Natural killer cell (primary cell): ENCODE results near the gene AOX1. TPM values are rescaled to one million over a fixed set of nuclear protein-coding genes. Genes with fewer than 3 reads are reported as not detected.

ENCODE experiments used
- ATAC-seq, 3 donors: fragments of 150-1000 bp in 2 of 3; fragments of 200-7000 bp in 1 of 3; cut with Tn5 transposase; 1 replicate in 1 of 3; 2 replicates in 2 of 3; pipeline ENCODE4 v1.10.0; 2021; ENCODE audit warnings: mild to moderate bottlenecking in 2 of 3, moderate library complexity in 2 of 3
- DNase-seq, 2 donors: peaks; one replicate each; pipeline versions ENCODE4 v3.0.0 to v3.0.0-alpha.2; 2013 to 2021; ENCODE audit warnings: mixed read lengths in 1 of 2
- H3K27ac ChIP-seq: one replicate; pipeline ENCODE4 v1.5.1; 2013; ENCODE audit warnings: mild to moderate bottlenecking, low read length
- H3K27me3 ChIP-seq: one replicate; pipeline ENCODE4 v1.6.1; 2013; ENCODE audit warnings: low read length; ENCODE audit not compliant: control insufficient read depth, insufficient read depth
- H3K36me3 ChIP-seq: one replicate; pipeline ENCODE4 v1.6.1; 2013; ENCODE audit warnings: low read length; ENCODE audit not compliant: control insufficient read depth, insufficient read depth
- H3K4me1 ChIP-seq: one replicate; pipeline ENCODE4 v1.6.1; 2013; ENCODE audit warnings: low read length; ENCODE audit not compliant: control insufficient read depth, insufficient read depth
- H3K4me3 ChIP-seq: one replicate; pipeline ENCODE4 v1.5.1; 2013; ENCODE audit warnings: low read length
- H3K9me3 ChIP-seq: one replicate; pipeline ENCODE4 v1.6.1; 2013; ENCODE audit warnings: low read length; ENCODE audit not compliant: control insufficient read depth, insufficient read depth
- H3K27ac Mint-ChIP-seq, 2 donors: one replicate each; pipeline ENCODE4 v1.8.0; 2022; ENCODE audit warnings: mild to moderate bottlenecking in 2 of 2, mixed read lengths in 2 of 2, moderate library complexity in 1 of 2
- H3K27me3 Mint-ChIP-seq, 2 donors: one replicate each; pipeline ENCODE4 v1.8.0; 2022; ENCODE audit warnings: low read depth in 2 of 2, mixed read lengths in 2 of 2
- H3K36me3 Mint-ChIP-seq: one replicate; pipeline ENCODE4 v1.8.0; 2022; ENCODE audit warnings: mixed read lengths
- H3K4me1 Mint-ChIP-seq, 2 donors: one replicate each; pipeline ENCODE4 v1.8.0; 2022; ENCODE audit warnings: mixed read lengths in 2 of 2
- H3K4me3 Mint-ChIP-seq: one replicate; pipeline ENCODE4 v1.8.0; 2022; ENCODE audit warnings: mild to moderate bottlenecking, moderate library complexity, mixed read lengths
- H3K9me3 Mint-ChIP-seq, 2 donors: one replicate each; pipeline ENCODE4 v1.8.0; 2022; ENCODE audit warnings: mixed read lengths in 2 of 2
- CTCF ChIP-seq: fragments of 200-600 bp; IDR thresholded peaks from one replicate; pipeline ENCODE4 v1.8.0; 2022; ENCODE audit warnings: antibody characterized with exemption
- WGBS: methylation state at CpG from one replicate; pipeline ENCODE4 v1.1.7; 2013; ENCODE audit warnings: missing lambda C conversion rate; ENCODE audit not compliant: insufficient coverage; 5-methylcytosine and 5-hydroxymethylcytosine counted together
- intact Hi-C: fragments of 100-400 bp; cut with micrococcal nuclease; formaldehyde crosslinking; loops from one replicate; pipeline ENCODE4 v1.14.2; 2022
- total RNA-seq, 4 donors: library from RNA; stranded (reverse); fragments of 120-200 nt in 1 of 4; gene quantifications; one replicate each; pipeline versions ENCODE4 v1.2.3 to v1.2.4, GENCODE V29; 2013 to 2022

AOX1 gene
- total RNA-seq, 3 donors from 2014 or later (not counting 1 experiment from before 2014, with no cell fraction given) = not detected

GRCh38 chr2:200716386-200716785, 130.6 kb downstream of the AOX1 start:
- no peaks in the 10 kb centered on the region for H3K9me3 ChIP-seq
- ATAC-seq (no peak), DNase-seq (no peak)
- H3K27ac ChIP-seq = no peak overlapping the region
- no peaks in the 10 kb centered on the region for H3K27me3 ChIP-seq
- H3K9me3 Mint-ChIP-seq = no peaks in the 10 kb centered on the region
- H3K27ac Mint-ChIP-seq = peak overlapping the region in 1 of 2 donors; percentile 26
- H3K27me3 Mint-ChIP-seq = peaks cover 16 to 28% of the 10 kb centered on the region in 2 donors
- WGBS = no CpG with 5 or more reads among the region's 1 CpG
- no peaks in the 10 kb centered on the region for H3K36me3 ChIP-seq
- H3K4me1 ChIP-seq = peaks cover 9% of the 10 kb centered on the region
- intact Hi-C loops = loop anchor here (10.0 kb wide), 1 partner anchor 142 kb away; no protein-coding TSS in a partner anchor
- no peaks in the 10 kb centered on the region for H3K36me3 Mint-ChIP-seq
- no peak overlapping the region for H3K4me3 Mint-ChIP-seq
- H3K4me1 Mint-ChIP-seq = peaks cover 12 to 13% of the 10 kb centered on the region in 2 donors
- no peak overlapping the region for H3K4me3 ChIP-seq
- no peak for TF ChIP-seq CTCF

Other genes starting within 250 kb of the AOX1 start
- 10 to 100 TPM; 16.1 to 21.3 (median 20.9) TPM for gene KCTD18, start 75.9 kb upstream of the AOX1 start, total RNA-seq
- 1 to 10 TPM; 2.3 to 5.4 (median 3.1) TPM for gene SGO2, start 59.8 kb upstream of the AOX1 start, total RNA-seq
- 100 to 1,000 TPM; 393 to 417 (median 411) TPM for gene BZW1, start 225.9 kb downstream of the AOX1 start, total RNA-seq